IMR-90 (cell line): Measurements from ENCODE around the gene TPPP3. TPM values are rescaled to one million over a fixed set of nuclear protein-coding genes. Genes with fewer than 3 reads are reported as not detected.

ENCODE experiments used
- ATAC-seq: fragments of 200-7000 bp; cut with Tn5 transposase; 2 replicates; pipeline ENCODE4 v1.9.1; 2020; ENCODE audit warnings: low read depth, mild to moderate bottlenecking, moderate library complexity
- BruUV-seq: library from RNA; stranded (reverse); fragments of 400-500 nt; replicated peaks from 2 replicates; lab custom pipeline; 2021; lab: Mats Ljungman, UMichigan
- CTCF ChIA-PET: fragments of 300-600 bp; formaldehyde crosslinking; extraction: SDS; loops from one replicate; lab custom pipeline; 2021; ENCODE audit warnings: antibody characterized with exemption; lab: Yijun Ruan, JAX
- POLR2A ChIA-PET: fragments of 300-600 bp; sonication (Branson Sonifier 250); formaldehyde crosslinking; loops from one replicate; lab custom pipeline; 2022; ENCODE audit warnings: antibody characterized with exemption; ENCODE audit not compliant: unreplicated experiment; lab: Charles Lee
- DNase-seq: peaks from one replicate; pipeline ENCODE4 v3.0.0; 2013
- H2AFZ ChIP-seq: replicated peaks from 2 replicates; pipeline ENCODE3; 2013; ENCODE audit warnings: low read length, mild to moderate bottlenecking; ENCODE audit not compliant: poor library complexity
- H2AK5ac ChIP-seq: 2 replicates; pipeline ENCODE4 v1.6.1; 2013; ENCODE audit warnings: low read depth, low read length, inconsistent platforms
- H2AK9ac ChIP-seq: replicated peaks from 2 replicates; pipeline ENCODE3; 2013; ENCODE audit warnings: mild to moderate bottlenecking, low read depth, low read length, moderate library complexity; ENCODE audit not compliant: poor library complexity
- H2BK120ac ChIP-seq: 2 replicates; pipeline ENCODE4 v1.6.1; 2013; ENCODE audit warnings: low read depth, low read length, inconsistent platforms
- H2BK15ac ChIP-seq: 3 replicates; pipeline ENCODE4 v1.6.1; 2013; ENCODE audit warnings: low read depth, low read length, inconsistent platforms
- H2BK20ac ChIP-seq: 2 replicates; pipeline ENCODE4 v1.6.1; 2013; ENCODE audit warnings: low read depth, mild to moderate bottlenecking, inconsistent platforms, low read length, moderate library complexity
- H2BK5ac ChIP-seq: 2 replicates; pipeline ENCODE4 v1.6.1; 2013; ENCODE audit warnings: mild to moderate bottlenecking, low read depth, low read length, inconsistent platforms; ENCODE audit not compliant: poor library complexity, severe bottlenecking
- H3K14ac ChIP-seq: replicated peaks from 2 replicates; pipeline ENCODE4 v1.6.1; 2013; ENCODE audit warnings: low read depth, low read length, inconsistent platforms
- H3K18ac ChIP-seq: 2 replicates; pipeline ENCODE4 v1.6.1; 2013; ENCODE audit warnings: low read depth, low read length, control low read depth
- H3K23ac ChIP-seq: 2 replicates; pipeline ENCODE4 v1.6.1; 2013; ENCODE audit warnings: low read depth, low read length, inconsistent platforms
- H3K27ac ChIP-seq: 2 replicates; pipeline ENCODE4 v1.5.1; 2013; ENCODE audit warnings: mild to moderate bottlenecking, control low read depth, low read length; ENCODE audit not compliant: insufficient read depth
- H3K27me3 ChIP-seq: 2 replicates; pipeline ENCODE4 v1.6.1; 2013; ENCODE audit warnings: low read length; ENCODE audit not compliant: control insufficient read depth, insufficient read depth
- H3K36me3 ChIP-seq: 2 replicates; pipeline ENCODE4 v1.6.1; 2013; ENCODE audit warnings: low read length, mixed read lengths; ENCODE audit not compliant: control insufficient read depth, insufficient read depth
- H3K4ac ChIP-seq: 2 replicates; pipeline ENCODE4 v1.6.1; 2013; ENCODE audit warnings: low read depth, low read length, inconsistent platforms
- H3K4me1 ChIP-seq: 2 replicates; pipeline ENCODE4 v1.6.1; 2013; ENCODE audit warnings: low read length, mixed read lengths; ENCODE audit not compliant: control insufficient read depth, insufficient read depth
- H3K4me2 ChIP-seq: 2 replicates; pipeline ENCODE4 v1.6.1; 2013; ENCODE audit warnings: low read depth, mild to moderate bottlenecking, control low read depth, low read length, moderate library complexity
- H3K4me3 ChIP-seq: 2 replicates; pipeline ENCODE4 v1.5.1; 2013; ENCODE audit warnings: low read depth, mild to moderate bottlenecking, control low read depth, low read length, moderate library complexity; ENCODE audit not compliant: insufficient read depth
- H3K56ac ChIP-seq: 2 replicates; pipeline ENCODE4 v1.6.1; 2013; ENCODE audit warnings: low read length, inconsistent platforms; ENCODE audit not compliant: insufficient read depth; ENCODE audit errors: extremely low read depth
- H3K79me1 ChIP-seq, 2 experiments: 2 replicates each; pipeline ENCODE4 v1.6.1; 2013; ENCODE audit warnings: low read length in 2 of 2, inconsistent platforms in 1 of 2, low read depth in 1 of 2
- H3K9ac ChIP-seq: 2 replicates; pipeline ENCODE4 v1.6.1; 2013; ENCODE audit warnings: low read depth, low read length, control low read depth
- H3K9me1 ChIP-seq: 2 replicates; pipeline ENCODE4 v1.6.1; 2013; ENCODE audit warnings: low read length, inconsistent platforms; ENCODE audit not compliant: insufficient read depth
- H3K9me3 ChIP-seq: 2 replicates; pipeline ENCODE4 v1.6.1; 2013; ENCODE audit warnings: low read length; ENCODE audit not compliant: control insufficient read depth, insufficient read depth
- H4K20me1 ChIP-seq: 2 replicates; pipeline ENCODE4 v1.6.1; 2013; ENCODE audit warnings: low read length, inconsistent platforms; ENCODE audit not compliant: insufficient read depth
- H4K5ac ChIP-seq: 2 replicates; pipeline ENCODE4 v1.6.1; 2013; ENCODE audit warnings: mild to moderate bottlenecking, low read depth, low read length, control low read depth
- H4K8ac ChIP-seq, 2 experiments: 2 replicates each; pipeline ENCODE4 v1.6.1; 2013; ENCODE audit warnings: low read depth in 2 of 2, low read length in 2 of 2, control low read depth in 1 of 2, inconsistent platforms in 1 of 2
- H4K91ac ChIP-seq: 2 replicates; pipeline ENCODE4 v1.6.1; 2013; ENCODE audit warnings: low read depth, low read length, inconsistent platforms; ENCODE audit not compliant: insufficient read depth
- BHLHE40 ChIP-seq: fragments of 150-350 bp; IDR thresholded peaks from 2 replicates; pipeline ENCODE4 v1.6.1; 2016; ENCODE audit warnings: mild to moderate bottlenecking, low read depth, low read length
- CHD1 ChIP-seq: IDR thresholded peaks from 2 replicates; pipeline ENCODE4 v1.6.1; 2012; ENCODE audit warnings: low read depth, low read length, improper control_type of control experiment
- CTCF ChIP-seq: conservative IDR thresholded peaks from 2 replicates; pipeline ENCODE4 v1.5.1; 2012; ENCODE audit warnings: mild to moderate bottlenecking, low read depth, low read length, improper control_type of control experiment
- ELK1 ChIP-seq: fragments of 150-350 bp; IDR thresholded peaks from 2 replicates; pipeline ENCODE4 v1.6.1; 2016; ENCODE audit warnings: low read depth, mild to moderate bottlenecking, low read length, moderate library complexity, borderline replicate concordance
- RAD21 ChIP-seq: IDR thresholded peaks from 2 replicates; pipeline ENCODE4 v1.6.1; 2012; ENCODE audit warnings: low read length, improper control_type of control experiment
- WGBS, 2 experiments: methylation state at CpG; one replicate each; pipeline versions ENCODE4 v1.1.5 to v1.1.7; 2013; ENCODE audit warnings: missing lambda C conversion rate in 2 of 2; ENCODE audit not compliant: insufficient read length in 1 of 2; ENCODE audit errors: extremely low coverage in 2 of 2; 5-methylcytosine and 5-hydroxymethylcytosine counted together
- dilution Hi-C: fragments of 300-500 bp; cut with HindIII; formaldehyde crosslinking; loops from one replicate; pipeline ENCODE4 v1.14.3; 2018; ENCODE audit warnings: low sequenced_read_pairs; ENCODE audit not compliant: unreplicated experiment
- in situ Hi-C: fragments of 300-500 bp; cut with MboI; formaldehyde crosslinking; loops from 3 replicates; pipeline ENCODE4 v1.14.3; 2019; ENCODE audit warnings: low sequenced_read_pairs, inconsistent platforms, mixed read lengths
- intact Hi-C: fragments of 100-400 bp; cut with micrococcal nuclease; formaldehyde crosslinking; loops from 2 replicates; pipeline ENCODE4 v1.10.0; 2022
- polyA plus RNA-seq, 3 experiments: library from polyadenylated mRNA; depleted of rRNA; stranded (reverse); fragments of >200 nt; gene quantifications; 2 replicates each; pipeline ENCODE4 v1.2.3, GENCODE V29; 2012; ENCODE audit warnings: low replicate concordance in 1 of 3
- total RNA-seq: library from RNA; depleted of rRNA; stranded (reverse); fragments of >200 nt; gene quantifications from 2 replicates; pipeline ENCODE4 v1.2.3, GENCODE V29; 2012

TPPP3 gene
- total and polyA plus RNA-seq, 2 of the 4 experiments (the other 2 are of a cell fraction), result 0.54 to 2.4 TPM

GRCh38 chr16:67426022-67426421 is 32.7 kb upstream of the TPPP3 start:
- dilution Hi-C loops (no loop called here), intact Hi-C loops (loop anchor here (5.0 kb wide), 1 partner anchor 164 kb away; no protein-coding TSS in a partner anchor), in situ Hi-C loops (no loop called here)
- Histone ChIP-seq H4K20me1 (peaks cover 4% of the 10 kb centered on the region; the same call in 1 of the 2 replicates), H3K4ac (no peak overlapping the region), H3K18ac (no peak overlapping the region), H3K36me3 (no peaks in the 10 kb centered on the region), H2BK120ac (no peak overlapping the region), H3K9me3 (no peaks in the 10 kb centered on the region), H3K4me3 (no peak overlapping the region), H2BK20ac (no peak overlapping the region), H3K27ac (no peak overlapping the region), H3K4me1 (peaks cover 2% of the 10 kb centered on the region; the same call in 1 of the 2 replicates), H2AK9ac (no peak overlapping the region), H3K27me3 (peaks cover 56% of the 10 kb centered on the region), H3K56ac (no peak overlapping the region), H3K9me1 (peaks cover 3% of the 10 kb centered on the region; the same call in 1 of the 2 replicates), H3K4me2 (no peak overlapping the region), H4K91ac (no peak overlapping the region), H3K23ac (no peak overlapping the region), H2BK15ac (no peak overlapping the region), H4K5ac (no peak overlapping the region), H3K9ac (no peak overlapping the region), H3K14ac (no peak overlapping the region), H2AFZ (no peak overlapping the region), H2AK5ac (no peak overlapping the region), H3K79me1 (no peaks in the 10 kb centered on the region), H2BK5ac (no peak overlapping the region), H4K8ac (no peak overlapping the region)
- no peak for DNase-seq
- BruUV-seq, result no TSS peak
- POLR2A ChIA-PET, result no interaction called here
- ATAC-seq, result no peak
- CTCF ChIA-PET, result interaction anchor here (0.7 kb wide), 1 partner anchor 39 kb away, joined by 3 read pairs; no protein-coding TSS in a partner anchor
- TF ChIP-seq BHLHE40 (no peak), RAD21 (no peak), ELK1 (no peak), CHD1 (no peak), CTCF (no peak)
- 93% methylated on average over 3 of the region's 7 CpGs; no CpG with 5 or more reads in 1 of the 2 experiments for WGBS, 2 experiments
